DOHH2 (cell line): ENCODE results near the gene UPK3A.

Experiments
- H3F3A ChIP-seq: fragments of 200-600 bp; sonication (generic), shearing (Covaris generic); 2 replicates; pipeline ENCODE4 v1.6.0; 2016; ENCODE audit warnings: antibody characterized with exemption, mild to moderate bottlenecking; ENCODE audit not compliant: control insufficient read depth, insufficient read depth
- H3K27ac ChIP-seq: fragments of 200-600 bp; sonication (generic); 2 replicates; pipeline ENCODE4 v1.5.1; 2014; ENCODE audit warnings: low read depth, mild to moderate bottlenecking, low read length, moderate library complexity
- H3K27me3 ChIP-seq: fragments of 200-600 bp; sonication (generic); 2 replicates; pipeline ENCODE4 v1.6.1; 2014; ENCODE audit warnings: mild to moderate bottlenecking, low read length, mixed read lengths; ENCODE audit not compliant: control insufficient read depth
- H3K36me3 ChIP-seq: fragments of 200-600 bp; sonication (generic); 2 replicates; pipeline ENCODE4 v1.6.1; 2014; ENCODE audit warnings: mild to moderate bottlenecking, low read length, moderate library complexity, mixed read lengths; ENCODE audit not compliant: control insufficient read depth
- H3K4me1 ChIP-seq: fragments of 200-600 bp; sonication (generic); 2 replicates; pipeline ENCODE4 v1.6.1; 2014; ENCODE audit warnings: mild to moderate bottlenecking, low read length, mixed read lengths; ENCODE audit not compliant: control insufficient read depth
- H3K4me2 ChIP-seq: fragments of 200-600 bp; sonication (generic); 2 replicates; pipeline ENCODE4 v1.6.0; 2014; ENCODE audit warnings: mild to moderate bottlenecking, low read length, moderate library complexity
- H3K4me3 ChIP-seq: fragments of 200-600 bp; sonication (generic); 2 replicates; pipeline ENCODE4 v1.5.1; 2014; ENCODE audit warnings: mild to moderate bottlenecking, low read length, mixed read lengths
- H3K79me2 ChIP-seq: fragments of 200-600 bp; sonication (generic); 2 replicates; pipeline ENCODE4 v1.6.1; 2014; ENCODE audit warnings: mild to moderate bottlenecking, low read length, mixed read lengths; ENCODE audit not compliant: control insufficient read depth
- H3K9me2 ChIP-seq: fragments of 200-600 bp; sonication (generic); replicated peaks from 2 replicates; pipeline ENCODE4 v1.6.1; 2014; ENCODE audit warnings: mild to moderate bottlenecking, low read length, mixed read lengths; ENCODE audit not compliant: control insufficient read depth
- H3K9me3 ChIP-seq: fragments of 200-600 bp; sonication (generic); 2 replicates; pipeline ENCODE4 v1.6.1; 2014; ENCODE audit warnings: antibody characterized with exemption, low read length, mixed read lengths; ENCODE audit not compliant: control insufficient read depth, insufficient read depth
- H4K20me1 ChIP-seq: fragments of 200-600 bp; sonication (generic); 2 replicates; pipeline ENCODE4 v1.6.0; 2014; ENCODE audit warnings: low read depth, mild to moderate bottlenecking, antibody characterized with exemption, low read length, moderate library complexity; ENCODE audit not compliant: control insufficient read depth, insufficient read depth
- EZH2phosphoT487 ChIP-seq: fragments of 200-600 bp; sonication (generic); IDR thresholded peaks from 2 replicates; pipeline ENCODE4 v1.6.1; 2017; ENCODE audit warnings: borderline replicate concordance, mild to moderate bottlenecking, antibody characterized with exemption, low read length, moderate library complexity, mixed read lengths
- TF ChIP-seq, protein P1 (sequence below): fragments of 200-600 bp; sonication (generic); IDR thresholded peaks from one replicate; pipeline ENCODE4 v1.5.1; 2014; ENCODE audit warnings: antibody characterized with exemption, mild to moderate bottlenecking, low read depth, low read length; ENCODE audit not compliant: poor library complexity, severe bottlenecking

Gene UPK3A

DNA sequence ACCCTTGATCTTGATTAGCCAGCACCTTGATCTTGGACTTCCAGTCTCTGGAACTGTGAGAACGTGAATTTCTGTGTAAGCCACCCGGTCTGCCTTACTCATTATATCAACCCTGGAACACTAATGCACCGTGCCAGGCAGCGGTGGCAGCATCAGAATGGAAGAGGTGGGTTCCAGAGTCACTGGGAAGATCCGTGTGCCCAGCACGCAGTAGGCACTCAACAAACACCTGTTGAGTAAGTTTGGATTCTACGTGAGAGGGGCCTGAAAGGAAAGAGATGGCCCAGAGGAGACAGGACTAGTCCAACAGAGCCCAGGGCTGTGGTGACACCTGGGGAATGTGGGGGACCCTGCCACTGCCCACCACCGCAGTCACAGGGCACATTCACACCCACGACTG, 6.6 kb upstream of the UPK3A start:
- Histone ChIP-seq H3K9me2 (no peaks in the 10 kb centered on the region), H3K4me2 (no peak overlapping the region), H3K27ac (no peak overlapping the region), H3K36me3 (no peaks in the 10 kb centered on the region), H3F3A (no peaks in the 10 kb centered on the region), H3K79me2 (no peaks in the 10 kb centered on the region), H3K4me1 (peaks cover 12% of the 10 kb centered on the region), H3K27me3 (0 out of 2 replicates have a peak, but pooled peaks cover 2% of the 10 kb centered on the region), H4K20me1 (no peaks in the 10 kb centered on the region), H3K9me3 (no peaks in the 10 kb centered on the region), H3K4me3 (no peak overlapping the region)
- TF ChIP-seq, protein P1, sequence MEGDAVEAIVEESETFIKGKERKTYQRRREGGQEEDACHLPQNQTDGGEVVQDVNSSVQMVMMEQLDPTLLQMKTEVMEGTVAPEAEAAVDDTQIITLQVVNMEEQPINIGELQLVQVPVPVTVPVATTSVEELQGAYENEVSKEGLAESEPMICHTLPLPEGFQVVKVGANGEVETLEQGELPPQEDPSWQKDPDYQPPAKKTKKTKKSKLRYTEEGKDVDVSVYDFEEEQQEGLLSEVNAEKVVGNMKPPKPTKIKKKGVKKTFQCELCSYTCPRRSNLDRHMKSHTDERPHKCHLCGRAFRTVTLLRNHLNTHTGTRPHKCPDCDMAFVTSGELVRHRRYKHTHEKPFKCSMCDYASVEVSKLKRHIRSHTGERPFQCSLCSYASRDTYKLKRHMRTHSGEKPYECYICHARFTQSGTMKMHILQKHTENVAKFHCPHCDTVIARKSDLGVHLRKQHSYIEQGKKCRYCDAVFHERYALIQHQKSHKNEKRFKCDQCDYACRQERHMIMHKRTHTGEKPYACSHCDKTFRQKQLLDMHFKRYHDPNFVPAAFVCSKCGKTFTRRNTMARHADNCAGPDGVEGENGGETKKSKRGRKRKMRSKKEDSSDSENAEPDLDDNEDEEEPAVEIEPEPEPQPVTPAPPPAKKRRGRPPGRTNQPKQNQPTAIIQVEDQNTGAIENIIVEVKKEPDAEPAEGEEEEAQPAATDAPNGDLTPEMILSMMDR = no peak
- no peak for TF ChIP-seq EZH2phosphoT487

DNA sequence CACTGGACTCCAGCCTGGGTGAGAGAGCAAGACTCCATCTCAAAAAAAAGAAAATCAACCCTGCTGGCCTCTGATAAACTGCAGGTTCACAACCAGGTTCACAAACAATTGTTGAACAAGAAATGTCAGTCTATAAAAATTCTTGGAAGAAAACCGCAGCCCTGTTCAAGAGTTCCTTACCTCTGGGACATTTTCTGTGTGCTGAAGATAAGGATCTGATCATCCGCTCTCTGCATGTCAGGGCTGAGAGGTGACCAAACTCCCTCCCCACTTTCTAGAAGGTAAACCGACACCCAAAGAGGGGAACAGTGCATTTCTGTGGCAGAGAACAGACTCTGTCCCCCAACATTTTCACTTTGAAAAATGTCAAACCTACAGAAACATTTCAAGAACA, 4.2 kb upstream of the UPK3A start:
- no peak overlapping the region for H3K4me2 ChIP-seq
- H3K4me3 ChIP-seq = no peak overlapping the region
- TF ChIP-seq EZH2phosphoT487 = no peak
- TF ChIP-seq, protein P1 = no peak

DNA sequence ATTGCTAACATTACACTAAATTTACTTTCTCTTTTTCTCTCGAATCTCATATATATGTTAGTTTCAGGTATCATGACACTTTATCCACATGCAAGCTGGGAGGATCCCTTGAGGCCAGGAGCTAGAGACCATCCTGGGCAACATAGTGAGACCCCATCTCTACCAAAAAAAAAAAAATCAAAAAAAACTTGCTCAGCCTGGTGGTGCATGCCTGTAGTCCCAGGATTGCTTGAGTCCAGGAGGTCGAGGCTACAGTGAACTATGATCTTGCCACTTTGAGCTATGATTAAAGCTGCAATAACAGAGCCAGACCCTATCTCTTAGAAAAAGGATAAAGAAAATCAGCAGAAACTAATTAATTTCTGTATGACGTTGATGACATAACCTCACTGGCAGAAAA, 3.7 kb upstream of the UPK3A start:
- Histone ChIP-seq H3K4me3 (no peak overlapping the region), H3K9me3 (no peaks in the 10 kb centered on the region), H3K9me2 (no peaks in the 10 kb centered on the region), H3F3A (no peaks in the 10 kb centered on the region), H3K79me2 (no peaks in the 10 kb centered on the region), H3K27me3 (peaks cover 10% of the 10 kb centered on the region), H3K4me2 (no peak overlapping the region), H4K20me1 (no peaks in the 10 kb centered on the region), H3K36me3 (no peaks in the 10 kb centered on the region), H3K27ac (no peak overlapping the region), H3K4me1 (peaks cover 19% of the 10 kb centered on the region)
- TF ChIP-seq EZH2phosphoT487 = no peak
- TF ChIP-seq, protein P1 = no peak

More for the DNA sequence above, 4.2 kb upstream of the UPK3A start:
- Histone ChIP-seq H3K36me3 (no peaks in the 10 kb centered on the region), H3K9me3 (no peaks in the 10 kb centered on the region), H3F3A (no peaks in the 10 kb centered on the region), H3K9me2 (no peaks in the 10 kb centered on the region), H3K27me3 (peaks cover 10% of the 10 kb centered on the region), H3K79me2 (no peaks in the 10 kb centered on the region), H3K27ac (no peak overlapping the region), H3K4me1 (peaks cover 19% of the 10 kb centered on the region), H4K20me1 (no peaks in the 10 kb centered on the region)
